BLaER1 treated with 17β-estradiol and CSF1 and Interleukin-3, amounts not matched to agents 10 nM and 100 nM (cell line): Measurements from ENCODE around the gene OR6N1.
A peak's percentile ranks its signal among the peaks of the same experiment; 100 is the strongest.

Experiments used
- H3K27ac ChIP-seq, 11 experiments: shearing (Covaris generic); formaldehyde crosslinking; 2 replicates each; pipeline ENCODE4 v1.8.1; 2022
- H3K27me3 ChIP-seq, 11 experiments: shearing (Covaris generic); formaldehyde crosslinking; 2 replicates each; pipeline ENCODE4 v1.8.1; 2022
- H3K36me3 ChIP-seq, 11 experiments: shearing (Covaris generic); formaldehyde crosslinking; 2 replicates each; pipeline ENCODE4 v1.8.1; 2022
- H3K4me1 ChIP-seq, 10 experiments: shearing (Covaris generic); formaldehyde crosslinking; 2 replicates each; pipeline ENCODE4 v1.8.1; 2022
- H3K4me2 ChIP-seq, 11 experiments: shearing (Covaris generic); formaldehyde crosslinking; 2 replicates each; pipeline ENCODE4 v1.8.1; 2022
- H3K4me3 ChIP-seq, 10 experiments: shearing (Covaris generic); formaldehyde crosslinking; 2 replicates each; pipeline ENCODE4 v1.8.1; 2022
- H3K9ac ChIP-seq, 11 experiments: shearing (Covaris generic); formaldehyde crosslinking; 2 replicates each; pipeline ENCODE4 v1.8.1; 2022
- H3K9me3 ChIP-seq, 11 experiments: shearing (Covaris generic); formaldehyde crosslinking; replicated peaks in 1 of 11; 2 replicates each; pipeline ENCODE4 v1.8.1; 2022
- H4K20me1 ChIP-seq, 11 experiments: shearing (Covaris generic); formaldehyde crosslinking; 2 replicates each; pipeline ENCODE4 v1.8.1; 2022
- Cebpa-rat ChIP-seq, 11 experiments: shearing (Covaris generic); IDR thresholded peaks; 2 replicates each; pipeline ENCODE4 v1.8.1; 2022

OR6N1 gene

GRCh38 chr1:158794247-158794646 is 22.3 kb upstream of the OR6N1 start:
- Histone ChIP-seq H3K4me3 (no peak overlapping the region), H3K9ac (no peak overlapping the region), H3K27me3 (no peaks in the 10 kb centered on the region), H3K4me2 (no peak overlapping the region), H4K20me1 (no peaks in the 10 kb centered on the region), H3K9me3 (peaks cover 0 to 13% (median 0%) of the 10 kb centered on the region in 11 experiments; a peak in 4 of 22 replicates), H3K4me1 (0 out of 20 replicates have a peak, but pooled peaks cover 0 to under 1% (median 0%) of the 10 kb centered on the region in 10 experiments), H3K36me3 (no peaks in the 10 kb centered on the region), H3K27ac (no peak overlapping the region)
- TF ChIP-seq Cebpa-rat (IDR thresholded peaks at IDR 0.05), result no peak

DNA sequence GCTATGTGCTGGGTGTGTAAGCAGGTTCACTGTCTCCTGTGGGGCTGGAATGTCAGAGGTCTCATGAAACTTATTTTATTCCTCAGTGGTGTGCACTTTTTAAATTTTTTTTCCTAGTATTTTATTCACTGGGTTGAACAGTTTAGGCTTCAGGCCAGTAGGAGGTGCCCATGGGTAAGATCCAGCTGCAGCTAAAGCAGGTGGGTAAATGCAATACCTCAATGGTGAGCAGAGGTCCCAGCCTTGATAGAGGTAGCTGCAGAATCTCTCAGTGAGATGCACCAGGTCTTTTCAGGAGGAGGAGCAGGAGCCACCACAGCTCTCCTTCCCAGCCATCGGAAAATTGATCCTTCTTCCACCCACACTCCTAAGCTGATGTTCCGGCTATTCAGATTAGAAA is 21.6 kb upstream of the OR6N1 start:
- Histone ChIP-seq H3K27me3 (no peaks in the 10 kb centered on the region), H3K36me3 (no peaks in the 10 kb centered on the region), H4K20me1 (no peaks in the 10 kb centered on the region), H3K9me3 (peaks cover 0 to 13% (median 0%) of the 10 kb centered on the region in 11 experiments; a peak in 4 of 22 replicates), H3K4me1 (no peaks in the 10 kb centered on the region), H3K4me2 (no peak overlapping the region), H3K4me3 (no peak overlapping the region), H3K27ac (no peak overlapping the region), H3K9ac (no peak overlapping the region)
- TF ChIP-seq Cebpa-rat (IDR thresholded peaks at IDR 0.05), result no peak

GRCh38 chr1:158781104-158781503 is 9.1 kb upstream of the OR6N1 start, which contains the start of gene OR6N2:
Gene OR6N2 (minus strand): TSS chr1:158781204. CDS start chr1:158777635, 3,569 bp downstream.
- no peak for TF ChIP-seq Cebpa-rat (IDR thresholded peaks at IDR 0.05)
- Histone ChIP-seq H4K20me1 (no peaks in the 10 kb centered on the region), H3K36me3 (no peaks in the 10 kb centered on the region)

DNA sequence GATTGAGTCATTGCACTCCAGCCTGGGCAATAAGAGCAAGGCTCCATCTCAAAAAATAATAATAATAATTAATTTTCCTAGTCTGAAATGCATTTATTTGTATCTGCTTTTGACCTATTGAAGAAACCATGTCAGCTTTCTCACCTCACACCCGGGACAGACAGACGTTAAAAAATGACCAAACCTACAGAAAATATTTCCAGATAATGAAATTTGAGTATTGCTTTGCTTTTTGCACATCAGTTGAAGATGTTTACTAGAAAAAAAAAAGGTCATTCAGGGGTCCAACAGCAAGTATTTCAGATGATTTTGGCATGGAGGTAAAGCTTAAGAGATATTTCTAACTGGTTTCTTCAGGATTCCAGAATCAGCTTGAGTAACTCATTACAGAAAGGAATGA is 17.6 kb downstream of the OR6N1 start, which contains the start of gene OR6K6:
OR6K6 (plus strand) TSS at position 301 of the 400 bp plus-strand sequence. CDS start 168 bp downstream, outside the sequence.
- Histone ChIP-seq H3K27me3 (no peaks in the 10 kb centered on the region), H3K9me3 (no peaks in the 10 kb centered on the region), H3K9ac (no peak within 1 kb of the TSS), H3K4me1 (no peaks in the 10 kb centered on the region), H3K4me3 (no peak within 1 kb of the TSS), H3K27ac (no peak within 1 kb of the TSS), H3K36me3 (no peaks in the 10 kb centered on the region), H3K4me2 (no peak within 1 kb of the TSS), H4K20me1 (no peaks in the 10 kb centered on the region)
- TF ChIP-seq Cebpa-rat (IDR thresholded peaks at IDR 0.05), result no peak

More at GRCh38 chr1:158781104-158781503, 9.1 kb upstream of the OR6N1 start, which contains the start of gene OR6N2:
- H3K4me2 ChIP-seq, result no peak within 1 kb of the TSS
- no peaks in the 10 kb centered on the region for H3K27me3 ChIP-seq
- no peak within 1 kb of the TSS for H3K9ac ChIP-seq
- no peaks in the 10 kb centered on the region for H3K9me3 ChIP-seq
- H3K4me3 ChIP-seq, result no peak within 1 kb of the TSS
- peaks cover 0 to 7% (median 0%) of the 10 kb centered on the region in 10 experiments; a peak in 3 of 20 replicates for H3K4me1 ChIP-seq
- H3K27ac ChIP-seq, result no peak within 1 kb of the TSS

DNA sequence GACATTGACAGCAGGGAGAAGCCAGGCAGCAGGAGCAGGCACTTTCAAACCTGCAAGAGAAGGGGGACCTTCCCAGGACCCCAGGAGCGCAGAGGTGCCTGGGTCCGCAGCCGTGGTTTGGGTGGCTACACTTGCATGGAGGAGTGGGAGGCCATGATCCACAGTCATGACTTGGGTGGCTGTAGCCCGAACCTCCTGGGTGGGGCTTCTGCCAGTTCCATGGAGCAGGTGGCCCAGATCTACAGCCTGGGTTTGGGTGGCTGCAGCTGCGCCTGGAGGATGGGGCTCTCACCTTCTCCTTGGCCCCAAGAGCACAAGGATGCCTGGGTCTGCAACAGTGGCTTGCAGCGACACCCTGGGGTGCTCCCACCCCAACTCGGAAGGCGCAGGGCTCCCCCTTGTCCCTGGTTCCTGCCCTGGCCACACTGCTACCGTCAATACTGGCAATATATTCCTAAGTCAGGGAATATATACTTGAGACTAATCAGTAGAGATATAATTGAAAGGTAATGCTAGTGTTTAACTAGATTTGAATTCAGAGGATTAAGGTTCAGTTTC is 19.8 kb downstream of the OR6N1 start:
- Histone ChIP-seq H3K36me3 (no peaks in the 10 kb centered on the region), H3K9ac (no peak overlapping the region), H3K27ac (no peak overlapping the region), H4K20me1 (no peaks in the 10 kb centered on the region), H3K9me3 (no peaks in the 10 kb centered on the region), H3K4me3 (no peak overlapping the region), H3K27me3 (no peaks in the 10 kb centered on the region; a peak in 1 of 22 replicates), H3K4me2 (no peak overlapping the region), H3K4me1 (no peaks in the 10 kb centered on the region)
- TF ChIP-seq Cebpa-rat (IDR thresholded peaks at IDR 0.05), result no peak

- Histone ChIP-seq H4K20me1 (no peaks in the 10 kb centered on the region), H3K4me3 (no peak overlapping the region), H3K9me3 (no peaks in the 10 kb centered on the region), H3K36me3 (no peaks in the 10 kb centered on the region), H3K4me1 (peaks cover 0 to under 1% (median 0%) of the 10 kb centered on the region in 10 experiments; a peak in 2 of 20 replicates), H3K27me3 (no peaks in the 10 kb centered on the region), H3K4me2 (no peak overlapping the region), H3K27ac (no peak overlapping the region), H3K9ac (no peak overlapping the region)
- no peak for TF ChIP-seq Cebpa-rat (IDR thresholded peaks at IDR 0.05)
Measured at GRCh38 chr1:158735848-158736247, 36.1 kb downstream of the OR6N1 start.

DNA sequence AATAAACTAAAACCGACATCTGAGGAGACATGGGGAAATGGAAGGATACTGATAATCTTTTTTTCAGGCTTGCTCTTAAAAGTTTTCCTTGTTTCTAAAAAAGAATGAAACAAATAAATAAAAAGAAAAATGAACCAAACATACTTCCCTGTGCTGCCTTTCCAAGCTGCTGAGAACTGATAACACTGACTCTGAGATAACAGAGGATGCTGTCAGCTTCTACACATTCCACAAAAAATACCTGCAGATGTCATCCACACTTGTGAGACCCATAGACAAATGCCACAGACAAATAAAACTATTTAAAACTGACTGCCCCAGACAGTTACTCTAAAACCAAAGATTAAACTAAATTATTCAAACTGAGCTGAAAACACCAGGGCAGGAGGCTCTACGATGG is 39.5 kb downstream of the OR6N1 start:
- H3K27me3 ChIP-seq, result no peaks in the 10 kb centered on the region
- H3K27ac ChIP-seq, result no peak overlapping the region
- no peak overlapping the region for H3K9ac ChIP-seq
- H3K4me2 ChIP-seq, result no peak overlapping the region
- no peaks in the 10 kb centered on the region for H3K36me3 ChIP-seq
- H3K4me3 ChIP-seq, result no peak overlapping the region
- no peak for TF ChIP-seq Cebpa-rat (IDR thresholded peaks at IDR 0.05)
- H3K9me3 ChIP-seq, result no peaks in the 10 kb centered on the region
- H3K4me1 ChIP-seq, result peaks cover 0 to 28% (median 0%) of the 10 kb centered on the region in 10 experiments; a peak in 7 of 20 replicates
- H4K20me1 ChIP-seq, result no peaks in the 10 kb centered on the region

DNA sequence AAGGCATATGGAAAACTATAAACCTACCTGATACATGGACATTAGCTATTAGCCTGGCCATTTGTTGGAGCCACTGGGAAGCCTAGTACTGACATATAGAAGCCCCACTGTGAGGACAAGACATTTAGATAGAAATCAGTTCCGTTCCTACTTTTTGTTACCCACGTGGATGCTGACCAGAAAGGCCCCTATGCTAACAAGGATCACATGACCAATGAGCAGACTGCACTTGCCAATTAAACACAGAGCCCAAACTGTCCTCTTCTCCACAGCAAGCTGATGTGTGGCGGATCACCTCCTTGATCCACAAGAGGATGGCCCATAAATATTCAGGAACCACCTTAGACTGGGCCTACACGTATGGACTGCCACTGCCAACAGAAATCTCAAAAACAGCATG is 40.3 kb downstream of the OR6N1 start:
- H3K4me2 ChIP-seq, result no peak overlapping the region
- no peak overlapping the region for H3K9ac ChIP-seq
- H3K27ac ChIP-seq, result no peak overlapping the region
- H3K4me3 ChIP-seq, result no peak overlapping the region
- H3K4me1 ChIP-seq, result peaks cover 0 to 28% (median 0%) of the 10 kb centered on the region in 10 experiments; a peak in 7 of 20 replicates
- no peaks in the 10 kb centered on the region for H3K36me3 ChIP-seq
- no peak for TF ChIP-seq Cebpa-rat (IDR thresholded peaks at IDR 0.05)
- no peaks in the 10 kb centered on the region for H3K27me3 ChIP-seq
- no peaks in the 10 kb centered on the region for H4K20me1 ChIP-seq
- no peaks in the 10 kb centered on the region for H3K9me3 ChIP-seq

DNA sequence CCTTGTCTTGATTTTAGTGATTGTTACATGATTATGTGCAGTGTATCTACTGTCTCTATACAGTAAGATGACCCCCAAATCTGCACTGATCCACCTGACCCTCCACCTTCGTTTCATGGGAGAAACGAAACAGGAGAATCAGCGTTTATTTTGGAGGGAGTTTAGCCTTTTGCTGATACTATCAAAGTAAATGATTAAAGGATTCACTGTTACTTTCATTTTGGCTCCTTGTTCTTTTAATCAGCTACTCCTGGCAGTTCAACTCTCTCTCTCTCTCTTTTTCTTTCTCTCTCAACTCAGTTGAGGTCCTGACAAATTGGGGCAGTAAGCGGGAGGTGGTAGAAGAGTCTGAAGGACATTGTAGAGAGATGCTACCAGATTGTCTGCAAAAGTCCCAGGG is 41.5 kb downstream of the OR6N1 start:
- peak overlapping the region in 3 of 11 experiments; percentile 49 to 70 (median 65); a peak in 5 of 22 replicates for H3K4me2 ChIP-seq
- peaks cover 0 to 28% (median 0%) of the 10 kb centered on the region in 10 experiments; a peak in 7 of 20 replicates for H3K4me1 ChIP-seq
- H3K27ac ChIP-seq, result no peak overlapping the region
- no peak overlapping the region for H3K9ac ChIP-seq
- H3K4me3 ChIP-seq, result no peak overlapping the region
- H3K27me3 ChIP-seq, result no peaks in the 10 kb centered on the region
- H3K9me3 ChIP-seq, result no peaks in the 10 kb centered on the region
- H3K36me3 ChIP-seq, result no peaks in the 10 kb centered on the region
- no peak for TF ChIP-seq Cebpa-rat (IDR thresholded peaks at IDR 0.05)
- H4K20me1 ChIP-seq, result no peaks in the 10 kb centered on the region
